Measurements from ENCODE around the gene RANBP10. TPM values are rescaled to one million over a fixed set of nuclear protein-coding genes. Genes with fewer than 3 reads are reported as not detected.

RANBP10 gene
- total RNA-seq, 2 experiments from 2014 or later, result 12.3 to 20.0 TPM

DNA sequence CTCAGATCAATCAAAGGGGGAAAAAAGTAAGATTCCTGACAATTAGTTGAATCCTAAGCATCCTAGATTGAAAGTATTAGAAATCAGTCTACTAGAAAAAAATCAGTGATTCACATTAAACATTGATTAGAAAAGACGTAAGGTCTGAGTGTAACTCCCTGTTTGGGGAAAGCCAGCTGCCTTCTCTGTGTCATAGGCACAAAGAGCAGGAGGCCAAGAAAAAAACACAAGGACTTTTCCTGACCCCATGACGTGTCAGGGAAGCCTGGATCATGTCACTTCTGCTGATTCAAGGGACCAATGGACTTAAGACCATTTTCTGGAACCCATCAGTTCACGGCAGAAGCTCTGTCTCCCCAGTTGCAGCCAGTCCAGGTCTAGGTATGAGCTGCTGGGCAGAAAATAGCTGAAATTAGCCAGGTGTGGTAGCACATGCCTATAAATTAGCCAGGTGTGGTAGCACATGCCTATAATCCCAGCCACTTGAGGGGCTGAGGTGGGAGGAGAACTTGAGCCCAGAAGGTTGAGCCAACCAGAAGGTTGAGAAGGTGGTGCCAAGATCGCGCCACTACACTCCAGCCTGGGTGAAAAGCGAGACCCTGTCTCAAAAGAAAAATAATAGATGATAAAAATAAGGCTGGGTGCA is 35.9 kb downstream of the RANBP10 start:
- Histone ChIP-seq H3K36me3 (ENCODE audit: insufficient read depth, low read length) (peaks cover 55% of the 10 kb centered on the region), H3K27ac (ENCODE audit: low read depth, low read length, poor library complexity, severe bottlenecking) (no peak overlapping the region), H3K9me2 (ENCODE audit: insufficient read depth, low read length) (no peaks in the 10 kb centered on the region), H4K20me1 (ENCODE audit: insufficient read depth, low read length) (no peaks in the 10 kb centered on the region), H2AFZ (ENCODE audit: low read length) (no peak overlapping the region), H3K4me2 (ENCODE audit: low read length) (no peak overlapping the region), H3K4me3 (ENCODE audit: low read depth, low read length, poor library complexity, severe bottlenecking) (no peak overlapping the region), H3K79me2 (ENCODE audit: insufficient read depth, low read depth, low read length) (no peaks in the 10 kb centered on the region), H3K4me1 (ENCODE audit: insufficient read depth, low read length, poor library complexity, severe bottlenecking) (no peaks in the 10 kb centered on the region), H3K9me3 (ENCODE audit: low read length) (no peaks in the 10 kb centered on the region)
- TF ChIP-seq, protein P1, sequence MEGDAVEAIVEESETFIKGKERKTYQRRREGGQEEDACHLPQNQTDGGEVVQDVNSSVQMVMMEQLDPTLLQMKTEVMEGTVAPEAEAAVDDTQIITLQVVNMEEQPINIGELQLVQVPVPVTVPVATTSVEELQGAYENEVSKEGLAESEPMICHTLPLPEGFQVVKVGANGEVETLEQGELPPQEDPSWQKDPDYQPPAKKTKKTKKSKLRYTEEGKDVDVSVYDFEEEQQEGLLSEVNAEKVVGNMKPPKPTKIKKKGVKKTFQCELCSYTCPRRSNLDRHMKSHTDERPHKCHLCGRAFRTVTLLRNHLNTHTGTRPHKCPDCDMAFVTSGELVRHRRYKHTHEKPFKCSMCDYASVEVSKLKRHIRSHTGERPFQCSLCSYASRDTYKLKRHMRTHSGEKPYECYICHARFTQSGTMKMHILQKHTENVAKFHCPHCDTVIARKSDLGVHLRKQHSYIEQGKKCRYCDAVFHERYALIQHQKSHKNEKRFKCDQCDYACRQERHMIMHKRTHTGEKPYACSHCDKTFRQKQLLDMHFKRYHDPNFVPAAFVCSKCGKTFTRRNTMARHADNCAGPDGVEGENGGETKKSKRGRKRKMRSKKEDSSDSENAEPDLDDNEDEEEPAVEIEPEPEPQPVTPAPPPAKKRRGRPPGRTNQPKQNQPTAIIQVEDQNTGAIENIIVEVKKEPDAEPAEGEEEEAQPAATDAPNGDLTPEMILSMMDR (conservative IDR thresholded peaks at IDR 0.05; ENCODE audit: low read length), result no peak
- TF ChIP-seq EZH2phosphoT487 (IDR thresholded peaks at IDR 0.05; ENCODE audit: borderline replicate concordance, low read depth, low read length), result no peak
- ChIA-PET POLR2A (no interaction called here), CTCF (ENCODE audit: unreplicated experiment) (no interaction called here)
- no TSS peak for BruUV-seq (replicated peaks)
- intact Hi-C loops (cut with micrococcal nuclease; ENCODE audit: unreplicated experiment), result no loop called here
- DNase-seq (ENCODE audit: low spot score), result no peak

DNA sequence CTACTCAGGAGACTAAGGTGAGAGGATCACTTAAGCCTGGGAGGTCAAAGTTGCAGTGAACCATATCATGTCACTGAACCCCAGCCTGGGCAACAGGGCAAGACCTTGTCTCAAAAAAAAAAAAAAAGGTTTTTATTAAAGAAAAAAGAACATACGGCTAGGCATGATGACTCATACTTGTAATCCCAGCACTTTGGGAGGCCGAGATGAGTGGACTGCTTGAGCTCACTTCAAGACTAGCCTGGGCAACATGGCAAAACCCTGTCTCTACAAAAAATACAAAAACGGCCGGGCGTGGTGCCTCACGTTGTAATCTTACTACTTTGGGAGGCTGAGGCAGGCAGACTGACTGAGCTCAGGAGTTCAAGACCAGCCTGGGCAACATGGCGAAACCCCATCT is 38.4 kb downstream of the RANBP10 start:
- no peaks in the 10 kb centered on the region for H3K9me2 ChIP-seq (ENCODE audit: insufficient read depth, low read length)
- CTCF ChIA-PET (ENCODE audit: unreplicated experiment), result interaction anchor here (0.6 to 0.8 kb wide), 2 partner anchors 13 to 29 kb away, joined by 3 to 5 read pairs; no protein-coding TSS in a partner anchor
- no peaks in the 10 kb centered on the region for H3K9me3 ChIP-seq (ENCODE audit: low read length)
- no peak overlapping the region for H2AFZ ChIP-seq (ENCODE audit: low read length)
- BruUV-seq (replicated peaks), result no TSS peak
- H3K36me3 ChIP-seq (ENCODE audit: insufficient read depth, low read length), result peaks cover 41% of the 10 kb centered on the region
- no peak overlapping the region for H3K27ac ChIP-seq (ENCODE audit: low read depth, low read length, poor library complexity, severe bottlenecking)
- no peak overlapping the region for H3K4me2 ChIP-seq (ENCODE audit: low read length)
- DNase-seq (ENCODE audit: low spot score), result no peak
- H4K20me1 ChIP-seq (ENCODE audit: insufficient read depth, low read length), result no peaks in the 10 kb centered on the region
- POLR2A ChIA-PET, result interaction anchor here (0.6 to 0.7 kb wide), 2 partner anchors 11 to 18 kb away, joined by 3 read pairs; no protein-coding TSS in a partner anchor
- no peaks in the 10 kb centered on the region for H3K79me2 ChIP-seq (ENCODE audit: insufficient read depth, low read depth, low read length)
- no peak overlapping the region for H3K4me3 ChIP-seq (ENCODE audit: low read depth, low read length, poor library complexity, severe bottlenecking)
- no peaks in the 10 kb centered on the region for H3K4me1 ChIP-seq (ENCODE audit: insufficient read depth, low read length, poor library complexity, severe bottlenecking)
- no peak for TF ChIP-seq EZH2phosphoT487 (IDR thresholded peaks at IDR 0.05; ENCODE audit: borderline replicate concordance, low read depth, low read length)
- TF ChIP-seq, protein P1 (conservative IDR thresholded peaks at IDR 0.05; ENCODE audit: low read length), result no peak
- intact Hi-C loops (cut with micrococcal nuclease; ENCODE audit: unreplicated experiment), result no loop called here

DNA sequence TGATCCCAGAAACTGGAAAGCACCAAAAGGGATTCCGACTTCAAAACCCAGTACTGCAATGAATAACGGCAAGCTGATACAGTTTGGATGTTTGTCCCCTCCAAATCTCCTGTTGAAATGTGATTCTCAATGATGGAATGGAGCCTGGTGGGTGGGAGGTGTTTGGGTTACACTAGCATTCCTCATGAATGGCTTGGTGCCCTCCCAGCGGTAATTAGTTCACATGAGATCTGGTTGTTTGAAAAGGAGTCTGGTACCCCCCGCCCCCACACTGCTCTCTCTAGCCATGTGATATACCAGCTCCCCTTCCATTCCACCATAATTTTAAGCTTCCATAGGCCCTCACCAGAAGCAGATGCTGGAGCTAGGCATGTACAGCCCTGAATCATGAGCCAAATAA is 40.1 kb downstream of the RANBP10 start:
- POLR2A ChIA-PET, result no interaction called here
- Histone ChIP-seq H3K9me2 (ENCODE audit: insufficient read depth, low read length) (no peaks in the 10 kb centered on the region), H3K4me1 (ENCODE audit: insufficient read depth, low read length, poor library complexity, severe bottlenecking) (no peaks in the 10 kb centered on the region), H3K79me2 (ENCODE audit: insufficient read depth, low read depth, low read length) (no peaks in the 10 kb centered on the region), H3K4me2 (ENCODE audit: low read length) (no peak overlapping the region), H4K20me1 (ENCODE audit: insufficient read depth, low read length) (no peaks in the 10 kb centered on the region; the same call in 1 of the 2 replicates), H3K27ac (ENCODE audit: low read depth, low read length, poor library complexity, severe bottlenecking) (no peak overlapping the region), H3K4me3 (ENCODE audit: low read depth, low read length, poor library complexity, severe bottlenecking) (no peak overlapping the region), H3K9me3 (ENCODE audit: low read length) (no peaks in the 10 kb centered on the region), H3K36me3 (ENCODE audit: insufficient read depth, low read length) (peaks cover 26% of the 10 kb centered on the region), H2AFZ (ENCODE audit: low read length) (no peak overlapping the region)
- no peak for TF ChIP-seq EZH2phosphoT487 (IDR thresholded peaks at IDR 0.05; ENCODE audit: borderline replicate concordance, low read depth, low read length)
- TF ChIP-seq, protein P1 (conservative IDR thresholded peaks at IDR 0.05; ENCODE audit: low read length), result no peak
- intact Hi-C loops (cut with micrococcal nuclease; ENCODE audit: unreplicated experiment), result no loop called here
- BruUV-seq (replicated peaks), result no TSS peak
- no peak for DNase-seq (ENCODE audit: low spot score)
- CTCF ChIA-PET (ENCODE audit: unreplicated experiment), result no interaction called here
